NCI-H1930 (cell line): ENCODE data around the gene LAMB4.
A peak's percentile ranks its signal among the peaks of the same experiment; 100 is the strongest.

Experiments used
- DNase-seq, 2 experiments: peaks; one replicate each; lab custom pipeline; 2025; lab: John Stamatoyannopoulos, UW

LAMB4 gene, protein sequence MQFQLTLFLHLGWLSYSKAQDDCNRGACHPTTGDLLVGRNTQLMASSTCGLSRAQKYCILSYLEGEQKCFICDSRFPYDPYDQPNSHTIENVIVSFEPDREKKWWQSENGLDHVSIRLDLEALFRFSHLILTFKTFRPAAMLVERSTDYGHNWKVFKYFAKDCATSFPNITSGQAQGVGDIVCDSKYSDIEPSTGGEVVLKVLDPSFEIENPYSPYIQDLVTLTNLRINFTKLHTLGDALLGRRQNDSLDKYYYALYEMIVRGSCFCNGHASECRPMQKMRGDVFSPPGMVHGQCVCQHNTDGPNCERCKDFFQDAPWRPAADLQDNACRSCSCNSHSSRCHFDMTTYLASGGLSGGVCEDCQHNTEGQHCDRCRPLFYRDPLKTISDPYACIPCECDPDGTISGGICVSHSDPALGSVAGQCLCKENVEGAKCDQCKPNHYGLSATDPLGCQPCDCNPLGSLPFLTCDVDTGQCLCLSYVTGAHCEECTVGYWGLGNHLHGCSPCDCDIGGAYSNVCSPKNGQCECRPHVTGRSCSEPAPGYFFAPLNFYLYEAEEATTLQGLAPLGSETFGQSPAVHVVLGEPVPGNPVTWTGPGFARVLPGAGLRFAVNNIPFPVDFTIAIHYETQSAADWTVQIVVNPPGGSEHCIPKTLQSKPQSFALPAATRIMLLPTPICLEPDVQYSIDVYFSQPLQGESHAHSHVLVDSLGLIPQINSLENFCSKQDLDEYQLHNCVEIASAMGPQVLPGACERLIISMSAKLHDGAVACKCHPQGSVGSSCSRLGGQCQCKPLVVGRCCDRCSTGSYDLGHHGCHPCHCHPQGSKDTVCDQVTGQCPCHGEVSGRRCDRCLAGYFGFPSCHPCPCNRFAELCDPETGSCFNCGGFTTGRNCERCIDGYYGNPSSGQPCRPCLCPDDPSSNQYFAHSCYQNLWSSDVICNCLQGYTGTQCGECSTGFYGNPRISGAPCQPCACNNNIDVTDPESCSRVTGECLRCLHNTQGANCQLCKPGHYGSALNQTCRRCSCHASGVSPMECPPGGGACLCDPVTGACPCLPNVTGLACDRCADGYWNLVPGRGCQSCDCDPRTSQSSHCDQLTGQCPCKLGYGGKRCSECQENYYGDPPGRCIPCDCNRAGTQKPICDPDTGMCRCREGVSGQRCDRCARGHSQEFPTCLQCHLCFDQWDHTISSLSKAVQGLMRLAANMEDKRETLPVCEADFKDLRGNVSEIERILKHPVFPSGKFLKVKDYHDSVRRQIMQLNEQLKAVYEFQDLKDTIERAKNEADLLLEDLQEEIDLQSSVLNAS (N-terminal part only)

DNA sequence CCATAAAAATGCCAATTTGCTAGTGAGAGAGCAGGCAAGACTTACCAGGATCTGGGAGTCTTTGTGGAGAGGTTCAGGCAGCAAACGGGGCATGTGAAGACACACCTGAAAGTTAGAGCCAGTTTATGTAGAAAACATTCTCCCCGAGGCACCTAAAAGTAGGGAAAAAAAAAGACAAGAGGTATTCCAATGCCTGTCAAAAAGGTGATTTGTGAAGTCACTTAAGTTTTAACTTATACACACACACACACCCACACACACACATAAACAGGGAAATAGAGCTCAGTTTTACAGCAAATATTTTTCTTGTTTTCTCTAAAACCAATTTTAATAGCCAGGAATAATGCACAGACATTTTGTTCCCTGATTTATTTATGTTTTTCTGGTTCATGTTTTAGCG is at the start of gene LAMB4:
Gene LAMB4 (minus strand): TSS at position 101 of the 400 bp plus-strand sequence. CDS start 7,197 bp downstream, outside the sequence.
- no peak for DNase-seq

DNA sequence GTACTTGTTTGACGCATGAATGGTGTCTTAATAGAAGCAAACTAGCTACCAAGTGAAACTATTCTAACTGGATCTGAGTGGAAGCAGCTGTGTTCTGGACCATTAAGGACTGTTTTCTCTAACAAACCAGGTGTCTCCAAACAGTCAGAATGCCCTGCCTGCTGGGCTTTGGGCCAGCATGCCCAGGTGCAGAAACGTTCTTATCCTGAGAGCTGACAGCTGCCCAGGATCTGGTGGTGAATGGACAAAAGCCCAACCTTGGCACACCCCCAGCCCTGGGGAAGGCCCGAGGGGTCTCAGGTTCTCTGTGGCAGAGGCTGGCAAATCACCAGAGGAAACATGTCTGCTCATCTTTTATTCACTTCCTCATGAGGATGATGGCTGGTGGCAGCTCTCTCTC is 48.2 kb upstream of the LAMB4 start:
- DNase-seq = no peak

DNA sequence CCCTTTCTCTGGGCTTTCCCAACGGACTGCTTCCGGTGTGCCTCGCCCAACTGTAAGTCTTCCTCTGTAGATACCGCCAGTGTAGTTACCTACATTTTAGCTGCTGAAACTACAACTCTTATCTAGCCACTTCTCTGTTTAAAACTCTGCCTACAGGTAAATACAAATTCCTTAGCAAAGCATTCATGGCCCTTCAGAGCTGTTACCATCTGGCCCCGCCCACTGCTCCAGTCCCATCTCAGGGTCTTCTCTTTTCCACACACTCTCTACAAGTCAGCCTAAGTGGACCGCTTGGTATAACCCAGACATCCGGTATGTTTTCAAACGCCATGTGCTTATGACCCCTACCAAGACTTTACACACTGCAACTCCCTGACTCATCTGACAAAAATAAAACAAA is 41.0 kb upstream of the LAMB4 start:
- DNase-seq = no peak

DNA sequence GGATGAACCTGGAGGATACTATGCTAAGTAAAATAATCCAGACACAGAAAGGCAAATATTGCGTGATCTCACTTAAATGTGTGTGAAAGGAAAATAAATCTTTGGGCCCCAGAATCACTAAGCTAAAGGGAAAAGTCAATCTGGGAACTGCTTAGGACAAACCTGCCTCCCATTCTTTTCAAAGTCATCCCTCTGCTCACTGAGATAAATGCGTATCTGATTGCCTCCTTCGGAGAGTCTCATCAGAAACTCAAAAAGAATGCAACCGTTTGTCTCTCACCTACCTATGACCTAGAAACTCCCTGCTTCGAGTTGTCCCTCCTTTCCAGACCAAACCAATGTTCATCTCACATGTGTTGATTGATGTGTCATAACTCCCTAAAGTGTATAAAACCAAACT is 40.1 kb upstream of the LAMB4 start:
- DNase-seq = no peak

DNA sequence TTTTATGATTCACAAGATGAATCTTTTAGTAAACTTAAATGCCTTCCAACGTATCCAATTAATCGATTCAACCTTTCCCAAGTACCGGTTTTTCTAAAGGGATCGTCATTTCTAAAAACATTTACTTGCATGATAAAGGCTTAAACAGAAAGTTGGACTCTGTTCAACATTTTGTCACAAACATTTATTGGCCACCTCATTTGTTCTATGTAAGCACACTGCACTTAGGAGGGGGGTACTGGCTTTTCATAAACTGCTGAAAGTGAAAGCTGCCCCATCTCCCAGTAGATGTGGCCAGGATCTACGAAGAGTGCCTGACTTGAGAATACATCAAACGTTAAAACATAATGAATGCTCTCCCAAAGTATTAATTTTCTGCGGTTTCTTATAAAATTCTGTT is 37.3 kb upstream of the LAMB4 start:
- DNase-seq = no peak

DNA sequence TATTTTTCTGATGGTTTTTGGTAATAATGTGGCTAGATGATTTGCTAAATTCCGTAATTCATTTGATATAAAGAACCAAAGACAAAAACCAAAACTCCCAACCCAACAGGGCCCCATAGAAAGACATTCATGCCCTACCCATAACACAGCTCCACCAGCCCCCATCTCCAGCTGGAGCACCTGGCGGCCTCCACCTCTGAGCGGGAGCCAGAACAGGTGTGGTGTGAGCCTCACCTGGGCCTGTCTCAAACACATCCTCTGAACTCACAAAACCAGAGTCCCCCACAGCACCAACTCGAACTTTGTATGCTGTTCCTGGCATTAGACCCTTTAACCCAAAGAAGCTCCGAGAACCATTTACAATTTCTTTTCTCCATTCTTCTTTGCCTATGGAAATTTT is 36.5 kb upstream of the LAMB4 start:
- DNase-seq = no peak

DNA sequence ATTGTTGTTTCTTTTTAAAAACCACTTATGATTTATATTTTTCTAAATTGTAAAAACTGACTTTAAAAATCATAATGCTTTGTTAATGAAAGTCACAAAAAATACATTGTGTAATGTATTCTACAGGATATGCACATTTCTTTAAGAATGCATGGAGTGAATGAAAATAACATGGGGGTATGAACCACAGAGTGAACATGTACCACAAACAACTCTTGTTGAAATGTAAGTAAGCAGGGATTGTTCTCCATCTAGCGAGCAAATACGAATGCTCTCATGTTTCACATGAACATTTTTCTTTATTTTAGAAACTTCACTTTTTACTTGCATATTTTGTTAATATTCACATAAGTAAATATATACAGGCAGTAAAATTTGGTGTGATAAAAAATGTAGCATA is 35.6 kb upstream of the LAMB4 start:
- DNase-seq = no peak

DNA sequence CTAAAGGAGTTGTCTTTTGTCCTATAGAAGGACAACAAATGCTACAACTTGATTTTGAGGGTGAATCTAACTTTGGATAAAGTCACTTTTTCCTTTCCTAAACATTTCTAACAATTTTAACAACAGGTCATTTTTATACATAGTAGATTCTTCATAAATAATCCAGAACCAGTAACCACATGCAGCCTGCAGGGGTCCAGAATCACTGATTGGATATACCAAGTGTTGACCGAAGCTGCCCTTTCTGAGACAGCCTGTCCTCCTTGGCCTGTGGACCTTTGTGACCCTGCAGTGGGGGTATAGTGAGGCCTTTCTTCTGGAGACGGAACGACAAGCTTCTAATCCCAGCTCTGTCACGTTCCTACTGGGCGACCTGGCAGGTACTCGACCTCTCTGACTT is 34.8 kb upstream of the LAMB4 start:
- no peak for DNase-seq

DNA sequence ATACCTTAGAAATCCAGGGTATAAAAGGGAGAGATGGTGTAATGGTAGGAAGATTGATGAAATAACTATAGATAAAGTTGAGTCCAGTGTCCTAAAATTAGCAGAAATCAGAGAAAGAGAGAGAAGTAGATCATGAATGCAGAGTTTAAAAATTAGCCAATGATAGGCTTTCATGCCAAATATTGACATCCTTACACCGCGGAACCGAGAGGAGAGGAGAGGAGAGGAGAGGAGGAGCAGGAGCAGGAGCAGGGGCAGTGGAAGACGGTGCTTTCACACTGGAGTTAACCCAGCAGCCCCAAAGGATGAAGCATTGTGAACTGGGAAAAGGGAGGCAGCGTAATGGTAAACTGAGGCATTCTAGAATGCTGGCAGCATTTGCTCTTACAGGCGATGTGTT is 34.2 kb upstream of the LAMB4 start:
- DNase-seq = no peak

DNA sequence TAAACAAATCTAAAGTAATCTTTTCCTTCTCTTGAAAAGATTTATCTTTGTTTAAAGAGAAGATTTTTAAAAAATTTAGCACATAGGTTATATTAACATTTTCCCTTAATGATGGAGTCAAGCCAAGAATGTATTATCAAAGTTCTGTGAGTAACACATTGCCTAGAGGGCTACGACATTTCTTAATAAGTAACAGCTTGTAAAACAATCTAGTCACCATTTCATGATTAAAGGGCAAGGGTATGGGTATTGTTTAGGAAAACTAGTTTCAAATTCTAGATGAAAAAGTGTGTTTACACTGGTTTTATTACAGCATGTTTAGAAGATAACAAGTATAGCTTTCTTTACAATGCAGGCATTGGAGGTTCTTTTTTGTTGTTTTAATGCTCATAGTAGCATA is 28.6 kb upstream of the LAMB4 start:
- DNase-seq = no peak

DNA sequence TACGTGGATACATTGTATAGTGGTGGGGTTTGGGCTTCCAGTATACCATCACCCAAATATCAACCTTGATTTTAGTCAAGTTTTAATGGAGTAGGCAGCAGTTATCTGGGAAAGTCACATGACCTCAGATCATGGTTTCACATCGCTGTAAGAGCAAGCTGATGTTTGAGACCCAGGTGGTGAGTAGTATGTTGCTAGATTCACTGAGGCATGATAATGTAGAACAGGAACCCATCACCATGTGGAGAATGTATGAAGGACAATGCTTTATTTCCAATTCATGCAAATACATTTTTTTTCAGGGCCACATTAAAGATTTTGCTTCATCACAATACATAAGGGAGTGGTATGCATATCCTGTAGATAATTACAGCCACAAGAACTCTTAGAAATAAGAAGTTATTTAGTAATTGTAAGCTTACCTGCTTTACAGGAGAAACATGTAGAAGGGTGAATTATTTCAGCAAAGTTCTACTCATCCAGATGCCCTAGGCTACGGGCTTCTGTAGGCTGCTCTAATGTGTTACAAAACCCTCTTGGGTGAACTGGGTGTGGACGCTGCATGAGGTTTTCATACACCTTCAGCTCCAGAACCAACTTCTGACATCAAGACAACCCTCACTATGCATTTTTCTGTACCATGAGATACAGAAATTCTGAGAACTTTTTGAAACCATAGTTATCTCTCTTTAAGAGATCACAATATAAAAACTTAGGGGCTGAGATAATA is 27.6 kb upstream of the LAMB4 start:
- DNase-seq = no peak

DNA sequence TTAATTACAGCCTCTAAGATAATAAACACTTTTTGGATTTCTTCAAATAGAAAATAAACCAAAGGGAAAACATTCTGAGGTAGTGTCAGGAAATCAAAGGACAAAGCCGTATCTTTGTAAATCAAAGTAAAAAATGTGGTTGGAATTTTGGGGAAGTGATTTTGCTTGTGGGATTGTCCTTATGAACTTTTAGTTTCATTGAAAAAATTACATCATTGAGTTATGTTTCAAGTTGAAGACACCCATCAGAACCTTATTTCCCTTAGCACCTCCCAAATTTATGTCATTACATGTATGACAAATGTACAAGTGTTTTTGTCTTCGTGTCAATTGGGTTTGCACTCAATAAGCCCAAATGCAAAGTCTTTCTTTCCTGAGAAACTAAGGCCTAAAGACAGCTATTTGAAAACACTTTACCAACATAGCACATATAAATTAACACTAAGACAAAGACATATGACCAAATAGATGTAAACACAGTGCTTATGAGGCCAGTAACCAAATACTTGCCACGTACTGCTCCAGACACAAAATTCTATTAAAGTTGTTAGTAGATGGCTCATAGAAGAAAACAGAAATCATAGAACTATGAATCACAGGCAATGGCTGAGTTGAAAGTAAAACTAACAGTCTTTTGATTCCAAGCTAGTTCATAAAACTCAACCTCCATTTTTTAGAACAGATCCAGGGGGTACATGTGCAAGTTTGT is 26.9 kb upstream of the LAMB4 start:
- DNase-seq = no peak

DNA sequence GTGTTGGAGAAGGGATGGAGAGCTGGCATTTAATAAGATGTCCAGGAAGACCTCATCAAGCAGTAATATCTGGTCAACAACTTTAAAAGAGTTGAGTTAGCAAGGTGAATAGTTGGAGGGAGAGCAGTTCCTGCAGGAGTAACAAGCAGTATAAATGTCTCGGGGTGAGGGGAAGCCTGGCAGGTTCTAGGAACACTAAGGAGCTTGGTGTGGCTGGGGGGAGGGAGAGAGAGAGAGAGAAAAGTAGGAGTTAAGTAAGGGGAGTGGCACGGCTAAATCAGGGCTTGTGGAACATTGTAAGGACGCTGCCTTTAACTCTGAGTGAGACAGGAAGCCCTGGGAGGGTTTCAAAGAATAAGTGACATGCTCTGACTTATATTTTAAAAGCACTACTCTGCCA is 22.0 kb upstream of the LAMB4 start:
- DNase-seq = no peak

DNA sequence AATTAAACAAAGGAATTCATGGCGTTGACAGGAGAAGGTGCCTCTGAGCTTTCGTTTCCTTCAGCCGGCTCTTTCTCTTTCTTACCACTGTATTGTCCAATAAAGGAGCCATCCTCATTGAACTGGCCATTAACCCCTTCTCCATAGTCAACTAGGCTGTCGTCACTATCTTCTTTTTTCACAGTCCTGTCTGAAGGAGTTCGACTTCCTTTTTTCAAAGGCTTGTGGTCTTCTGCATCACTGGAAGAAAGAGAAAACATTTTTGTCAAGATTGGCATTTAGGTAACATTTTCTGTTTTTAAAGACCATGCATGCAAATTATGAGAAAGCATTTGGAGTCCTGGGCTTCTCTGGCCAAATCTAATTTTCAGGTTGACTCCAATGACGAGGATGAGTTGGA is 19.7 kb upstream of the LAMB4 start:
- DNase-seq = no peak

DNA sequence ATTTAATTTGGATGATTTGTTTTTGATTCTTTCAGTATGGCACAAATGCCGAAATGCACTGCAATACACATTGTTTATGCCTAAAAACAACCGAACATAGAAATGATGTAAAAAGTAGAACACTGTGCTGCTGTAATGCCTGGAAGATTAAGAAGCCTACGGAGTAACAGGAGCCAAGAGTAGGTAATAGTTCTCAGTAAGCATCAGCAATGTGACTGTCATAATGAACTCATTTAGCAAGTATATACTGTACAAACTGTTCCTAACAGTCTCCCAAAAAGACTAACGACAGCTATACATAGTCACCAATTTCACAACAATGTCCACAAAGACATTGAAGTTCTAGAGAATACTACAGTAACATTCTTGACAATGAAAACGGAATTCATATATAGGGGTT is 19.0 kb upstream of the LAMB4 start:
- no peak for DNase-seq

DNA sequence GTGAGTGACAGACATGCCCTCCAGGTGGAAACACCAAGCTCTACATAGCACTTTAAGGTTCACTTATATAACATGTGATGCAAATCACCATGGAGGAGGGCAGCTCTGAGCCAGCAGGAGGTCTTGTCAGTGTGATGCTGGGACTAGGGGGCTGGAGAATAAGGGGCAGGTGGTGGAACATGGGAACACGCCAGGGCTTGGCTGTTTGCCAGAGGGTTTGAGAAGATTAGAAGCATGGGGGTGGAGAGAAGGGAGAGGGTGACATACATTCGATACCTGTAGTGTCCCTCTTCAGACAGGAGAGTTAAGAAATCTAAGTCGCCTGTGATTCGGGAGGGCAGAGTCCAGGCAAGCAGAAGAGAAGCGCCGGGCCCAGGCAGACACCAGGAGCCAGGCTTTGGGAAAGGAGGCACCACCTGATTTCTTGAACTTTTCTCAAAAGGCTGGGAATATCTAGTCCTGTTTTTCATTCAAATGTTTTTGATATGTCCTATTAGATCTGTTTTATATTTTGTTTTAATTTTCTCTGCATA is 16.9 kb upstream of the LAMB4 start:
- no peak for DNase-seq

DNA sequence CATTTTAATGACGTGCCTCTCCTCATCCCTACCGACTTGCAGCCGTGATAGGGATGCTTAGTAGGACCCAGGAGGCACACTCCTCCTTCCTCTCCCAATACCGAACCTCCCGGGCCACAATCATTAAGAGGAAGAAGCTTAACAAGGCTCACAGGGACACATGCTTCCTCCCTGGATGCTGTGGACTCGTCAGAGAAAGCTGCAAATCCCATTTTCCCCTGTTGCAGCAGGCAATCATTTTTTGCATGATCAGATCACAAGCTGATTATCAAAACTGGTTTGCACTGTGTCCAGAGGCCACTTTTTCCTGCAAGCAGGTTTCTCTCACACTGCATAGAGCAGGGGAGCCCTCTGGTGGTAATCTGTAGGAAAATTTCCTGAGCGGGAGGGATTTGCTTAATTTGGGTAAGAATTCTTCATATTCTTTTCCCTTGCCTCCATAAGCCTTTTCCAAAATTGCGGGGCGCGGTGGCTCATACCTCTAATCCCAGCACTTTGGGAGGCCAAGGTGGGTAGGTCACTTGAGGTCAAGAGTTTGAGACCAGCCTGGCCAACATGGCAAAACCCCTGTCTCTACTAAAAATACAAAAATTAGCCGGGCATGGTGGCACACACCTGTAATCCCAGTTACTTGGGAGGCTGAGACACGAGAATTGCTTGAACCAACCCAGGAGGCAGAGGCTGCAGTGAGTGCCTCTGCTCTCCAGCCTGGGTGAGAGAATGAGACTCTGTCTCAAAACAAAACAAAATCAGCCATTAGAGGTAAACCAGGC is 16.1 kb upstream of the LAMB4 start:
- peak; percentile 31 to 43 for DNase-seq

DNA sequence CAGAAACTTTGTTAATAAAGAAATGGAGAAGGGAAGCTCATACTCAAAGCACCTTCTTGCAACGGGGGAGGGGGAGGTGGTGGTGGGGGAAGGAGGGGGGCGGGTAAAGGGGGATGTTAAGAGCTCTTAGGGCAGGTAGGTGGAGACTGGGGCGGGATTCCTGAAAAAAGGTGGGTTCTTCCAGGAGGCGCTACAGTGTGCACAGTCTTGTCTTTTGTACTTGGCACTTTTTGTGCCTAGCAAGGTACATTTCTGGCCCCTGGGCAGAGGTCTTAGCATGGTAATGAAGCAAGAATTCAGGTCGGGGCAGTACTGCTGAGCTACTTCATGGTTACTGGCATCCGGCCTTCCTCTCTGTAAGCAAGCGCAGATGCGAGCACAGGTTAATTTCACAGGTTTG is 15.2 kb upstream of the LAMB4 start:
- DNase-seq = no peak

DNA sequence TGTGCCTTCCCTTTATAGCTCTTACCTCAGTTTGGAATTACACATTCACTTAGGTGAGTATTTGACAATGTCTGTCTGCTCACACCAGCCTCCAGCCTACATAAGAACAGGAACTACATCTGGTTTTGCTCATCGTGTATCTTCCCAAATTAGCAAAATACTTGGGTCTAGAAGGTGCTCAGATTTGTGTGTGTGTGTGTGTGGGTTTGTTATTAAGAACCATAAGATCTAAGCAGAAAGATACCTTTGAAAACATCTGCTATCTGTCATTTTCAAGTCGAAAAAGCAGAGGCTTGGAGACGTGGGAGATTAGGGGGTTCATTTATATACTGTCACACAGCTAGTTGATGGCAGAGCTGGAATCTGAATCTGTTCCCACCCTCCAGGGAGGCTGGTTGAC is 14.8 kb upstream of the LAMB4 start:
- no peak for DNase-seq
